ENCODE measurements around the gene HBM.
A peak's percentile ranks its signal among the peaks of the same experiment; 100 is the strongest.
"Not testable (repeated sequence)": the region's sequence is repeated elsewhere in the genome, so short reads cannot be mapped to it uniquely, and the experiment has no call there.

Gene HBM

DNA sequence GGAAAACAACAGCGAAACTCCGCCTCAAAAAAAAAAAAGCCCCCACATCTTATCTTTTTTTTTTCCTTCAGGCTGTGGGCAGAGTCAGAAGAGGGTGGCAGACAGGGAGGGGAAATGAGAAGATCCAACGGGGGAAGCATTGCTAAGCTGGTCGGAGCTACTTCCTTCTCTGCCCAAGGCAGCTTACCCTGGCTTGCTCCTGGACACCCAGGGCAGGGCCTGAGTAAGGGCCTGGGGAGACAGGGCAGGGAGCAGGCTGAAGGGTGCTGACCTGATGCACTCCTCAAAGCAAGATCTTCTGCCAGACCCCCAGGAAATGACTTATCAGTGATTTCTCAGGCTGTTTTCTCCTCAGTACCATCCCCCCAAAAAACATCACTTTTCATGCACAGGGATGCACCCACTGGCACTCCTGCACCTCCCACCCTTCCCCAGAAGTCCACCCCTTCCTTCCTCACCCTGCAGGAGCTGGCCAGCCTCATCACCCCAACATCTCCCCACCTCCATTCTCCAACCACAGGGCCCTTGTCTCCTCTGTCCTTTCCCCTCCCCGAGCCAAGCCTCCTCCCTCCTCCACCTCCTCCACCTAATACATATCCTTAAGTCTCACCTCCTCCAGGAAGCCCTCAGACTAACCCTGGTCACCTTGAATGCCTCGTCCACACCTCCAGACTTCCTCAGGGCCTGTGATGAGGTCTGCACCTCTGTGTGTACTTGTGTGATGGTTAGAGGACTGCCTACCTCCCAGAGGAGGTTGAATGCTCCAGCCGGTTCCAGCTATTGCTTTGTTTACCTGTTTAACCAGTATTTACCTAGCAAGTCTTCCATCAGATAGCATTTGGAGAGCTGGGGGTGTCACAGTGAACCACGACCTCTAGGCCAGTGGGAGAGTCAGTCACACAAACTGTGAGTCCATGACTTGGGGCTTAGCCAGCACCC, 9.5 kb downstream of the HBM start:
- no peak overlapping the region for H3K27ac ChIP-seq
- TF ChIP-seq CTCF (IDR thresholded peaks at IDR 0.05) = no peak
- H3K4me3 ChIP-seq = no peak overlapping the region
- no peak for DNase-seq (ENCODE audit: low spot score)

- not testable (repeated sequence) for DNase-seq (ENCODE audit: low spot score); H3K4me3 ChIP-seq; H3K27ac ChIP-seq
Measured at GRCh38 chr16:176006-176405, 10.2 kb downstream of the HBM start.

- DNase-seq (ENCODE audit: low spot score); H3K4me3 ChIP-seq: not testable (repeated sequence)
Measured at GRCh38 chr16:176477-177382, 11.0 kb downstream of the HBM start, which contains the start of gene HBA1. Gene HBA1 (plus strand): TSS chr16:176680. CDS start chr16:176717, 37 bp downstream.

DNA sequence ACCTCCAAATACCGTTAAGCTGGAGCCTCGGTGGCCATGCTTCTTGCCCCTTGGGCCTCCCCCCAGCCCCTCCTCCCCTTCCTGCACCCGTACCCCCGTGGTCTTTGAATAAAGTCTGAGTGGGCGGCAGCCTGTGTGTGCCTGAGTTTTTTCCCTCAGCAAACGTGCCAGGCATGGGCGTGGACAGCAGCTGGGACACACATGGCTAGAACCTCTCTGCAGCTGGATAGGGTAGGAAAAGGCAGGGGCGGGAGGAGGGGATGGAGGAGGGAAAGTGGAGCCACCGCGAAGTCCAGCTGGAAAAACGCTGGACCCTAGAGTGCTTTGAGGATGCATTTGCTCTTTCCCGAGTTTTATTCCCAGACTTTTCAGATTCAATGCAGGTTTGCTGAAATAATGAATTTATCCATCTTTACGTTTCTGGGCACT, 11.6 kb downstream of the HBM start:
- no peak for DNase-seq (ENCODE audit: low spot score)
- no peak for TF ChIP-seq CTCF (IDR thresholded peaks at IDR 0.05)
- Histone ChIP-seq H3K4me3 (no peak overlapping the region), H3K27ac (no peak overlapping the region)

More at GRCh38 chr16:176477-177382, 11.0 kb downstream of the HBM start, which contains the start of gene HBA1:
- not testable (repeated sequence) for H3K27ac ChIP-seq

- Histone ChIP-seq H3K27ac (no peak overlapping the region), H3K4me3 (no peak overlapping the region)
- no peak for DNase-seq (ENCODE audit: low spot score)
- TF ChIP-seq CTCF (IDR thresholded peaks at IDR 0.05) = no peak
Measured at GRCh38 chr16:177981-178667, 12.3 kb downstream of the HBM start.

GRCh38 chr16:178668-179015, 12.9 kb downstream of the HBM start:
- H3K4me3 ChIP-seq = no peak overlapping the region
- TF ChIP-seq CTCF (IDR thresholded peaks at IDR 0.05) = no peak
- no peak for DNase-seq (ENCODE audit: low spot score)
- no peak overlapping the region for H3K27ac ChIP-seq

- H3K27ac ChIP-seq = no peak overlapping the region
- H3K4me3 ChIP-seq = peak overlapping the region; percentile 63
- TF ChIP-seq CTCF (IDR thresholded peaks at IDR 0.05) = no peak
- no peak for DNase-seq (ENCODE audit: low spot score)
Measured at GRCh38 chr16:179211-180092, 13.7 kb downstream of the HBM start.

Data from coronary artery (tissue), 2 donors.